Cerebellar cortex (tissue), 1 donor: ENCODE measurements around the gene PLIN1.
A peak's percentile ranks its signal among the peaks of the same experiment; 100 is the strongest.

Source experiments
- DNase-seq: peaks from one replicate; pipeline ENCODE4 v3.0.0-alpha.2; 2015; ENCODE audit warnings: low spot score

Gene PLIN1

DNA sequence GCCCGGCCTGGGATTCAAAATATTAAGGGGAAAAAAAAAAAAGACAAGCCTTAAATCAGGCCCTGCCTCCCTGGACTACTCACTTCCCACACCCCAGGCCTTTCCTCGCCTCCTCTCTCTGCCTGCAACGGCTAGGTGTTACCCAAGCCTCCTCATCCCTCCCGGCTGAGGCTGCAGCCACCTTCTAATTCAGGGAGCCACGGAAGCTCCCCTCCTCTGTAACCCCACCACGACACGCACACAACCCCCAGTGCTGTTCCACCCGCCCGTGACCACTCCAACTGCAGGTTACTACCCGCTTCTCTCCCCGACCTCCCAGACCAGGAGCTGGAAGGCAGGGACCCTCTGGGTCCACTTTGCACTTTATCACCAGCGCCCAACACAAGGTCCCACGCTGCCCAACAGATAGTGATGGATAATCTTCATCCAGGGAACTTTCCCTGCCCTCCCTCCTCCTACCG, 24.8 kb downstream of the PLIN1 start:
- DNase-seq: no peak

DNA sequence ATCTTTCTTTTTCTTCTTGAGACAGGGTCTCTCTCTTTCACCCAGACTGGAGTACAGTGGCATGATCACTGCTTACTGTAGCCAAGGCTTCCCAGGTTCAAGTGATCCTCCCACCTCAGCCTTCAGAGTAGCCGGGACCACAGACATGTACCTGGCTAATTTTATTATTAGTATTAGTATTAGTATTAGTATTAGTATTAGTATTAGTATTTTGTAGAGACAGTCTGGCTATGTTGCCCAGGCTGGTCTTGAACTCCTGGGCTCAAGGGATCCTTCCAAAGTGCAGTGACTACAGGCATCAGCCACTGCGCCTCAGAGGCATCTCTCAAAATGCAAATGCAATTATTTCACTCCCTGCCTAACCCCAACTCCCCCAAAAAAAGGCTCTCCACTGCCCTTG, 25.6 kb downstream of the PLIN1 start:
- no peak for DNase-seq

GRCh38 chr15:89652666-89653065, 26.5 kb downstream of the PLIN1 start:
- DNase-seq: no peak

- DNase-seq: no peak
Measured at GRCh38 chr15:89652131-89652530, 27.0 kb downstream of the PLIN1 start.

GRCh38 chr15:89649716-89650115, 29.5 kb downstream of the PLIN1 start:
- no peak for DNase-seq

GRCh38 chr15:89649013-89649625, 30.0 kb downstream of the PLIN1 start:
- no peak for DNase-seq

DNA sequence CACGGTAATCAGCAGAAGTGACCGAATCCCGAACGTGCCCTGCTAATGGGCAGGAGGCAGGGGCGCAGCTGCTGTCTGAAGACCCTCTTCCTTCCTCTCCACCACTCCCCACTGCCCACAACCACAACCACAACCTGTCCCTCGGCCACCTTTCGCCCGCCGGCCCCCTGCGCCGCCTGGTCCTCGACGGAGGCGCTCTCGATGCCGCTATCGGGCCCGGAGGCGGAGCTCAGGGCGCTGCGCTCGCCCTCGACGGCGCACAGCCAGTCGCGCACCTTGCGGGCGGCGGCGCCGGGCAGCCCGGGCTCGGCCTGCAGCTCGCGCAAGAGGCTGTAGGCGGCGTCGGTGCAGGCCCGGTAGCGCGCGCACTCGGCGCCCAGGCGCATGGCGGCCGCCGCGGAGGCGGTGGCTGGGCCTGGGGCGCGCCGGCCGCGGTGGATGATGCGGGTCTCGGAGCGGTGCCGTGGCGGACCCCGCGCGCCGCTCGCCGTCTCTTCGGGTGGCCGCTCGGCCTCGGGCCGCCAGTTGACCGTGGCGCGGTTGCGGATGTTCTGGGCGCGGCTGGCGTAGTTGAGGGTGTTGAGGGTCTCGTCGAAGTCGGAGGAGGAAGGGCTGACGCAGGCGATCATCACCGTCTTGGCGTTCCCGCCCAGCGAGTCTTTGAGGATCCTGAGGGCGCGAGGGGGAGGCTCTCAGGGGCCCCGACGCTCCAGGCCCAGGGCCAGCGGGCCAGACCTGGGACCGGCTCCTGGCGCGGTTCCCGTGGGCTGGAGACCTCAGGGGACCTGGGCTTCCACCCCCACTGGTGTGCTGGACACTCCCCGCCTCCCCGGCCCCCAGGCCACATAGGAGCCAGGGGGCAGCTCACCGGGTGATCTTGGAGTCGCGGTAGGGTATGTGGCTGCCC, 30.8 kb downstream of the PLIN1 start:
- DNase-seq: no peak

- peak; percentile 54 for DNase-seq
Measured at GRCh38 chr15:89647191-89647851, 31.8 kb downstream of the PLIN1 start.

GRCh38 chr15:89646416-89647141, 32.6 kb downstream of the PLIN1 start:
- DNase-seq: no peak

DNA sequence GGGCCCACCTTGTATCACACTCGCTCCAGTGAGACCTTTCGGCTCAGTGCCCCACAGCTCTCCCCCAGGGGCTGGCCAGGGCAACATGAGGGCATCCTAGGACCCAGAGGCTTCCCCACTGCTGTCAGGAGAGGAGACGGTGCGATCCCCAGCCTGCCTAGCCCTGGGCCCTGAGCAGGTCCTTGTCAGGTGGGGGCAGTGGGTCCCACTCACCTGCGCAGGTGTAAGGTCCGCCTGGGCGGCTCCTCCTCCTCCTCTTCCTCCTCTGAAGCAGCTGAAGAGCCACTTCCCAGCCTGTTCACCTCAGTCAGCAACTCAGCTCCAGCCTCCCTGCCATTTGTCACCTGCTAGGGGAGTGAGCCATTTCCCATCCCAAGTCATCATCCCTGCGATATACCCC, 33.5 kb downstream of the PLIN1 start:
- DNase-seq: no peak

DNA sequence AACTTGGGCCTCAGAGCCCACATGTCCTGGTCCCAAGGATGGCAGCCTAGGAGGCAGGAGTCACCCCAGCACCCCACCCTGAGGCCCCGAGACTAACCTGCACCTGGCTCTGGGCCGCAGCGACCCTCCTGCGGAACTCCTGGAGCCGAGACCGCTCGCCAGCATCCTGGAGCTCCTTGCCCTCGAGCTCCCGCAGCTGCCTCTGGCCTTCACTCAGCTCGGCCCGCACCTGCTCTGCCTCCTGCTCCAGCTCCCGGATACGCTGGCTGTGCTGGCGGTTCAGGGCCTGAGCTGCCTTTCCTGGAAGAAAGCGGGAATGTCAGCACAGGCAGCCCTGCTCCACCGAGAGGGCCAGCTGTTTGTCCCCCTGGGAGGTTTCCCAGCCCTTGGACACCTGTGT, 37.1 kb downstream of the PLIN1 start:
- no peak for DNase-seq

DNA sequence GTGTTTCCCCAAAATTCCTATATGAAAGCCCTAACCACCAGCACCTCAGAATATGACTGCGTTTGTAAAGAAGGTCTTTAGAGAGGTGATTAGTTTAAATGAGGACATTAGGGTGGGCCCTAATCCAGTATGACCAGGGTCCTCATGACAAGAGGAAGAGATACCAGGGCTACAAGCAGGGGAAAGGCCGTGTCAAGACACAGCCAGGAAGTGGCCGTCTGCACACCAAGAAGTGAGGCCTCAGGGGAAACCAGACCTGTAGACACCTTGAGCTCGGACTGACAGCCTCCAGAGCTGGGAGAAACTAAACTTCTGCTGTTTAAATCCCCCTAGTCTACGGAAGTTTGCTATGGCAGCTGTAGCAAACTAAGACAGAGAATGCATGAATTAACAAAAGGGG, 38.1 kb downstream of the PLIN1 start:
- DNase-seq: no peak

- no peak for DNase-seq
Measured at GRCh38 chr15:89640245-89640644, 38.9 kb downstream of the PLIN1 start.

GRCh38 chr15:89633585-89633984, 45.6 kb downstream of the PLIN1 start:
- no peak for DNase-seq

DNA sequence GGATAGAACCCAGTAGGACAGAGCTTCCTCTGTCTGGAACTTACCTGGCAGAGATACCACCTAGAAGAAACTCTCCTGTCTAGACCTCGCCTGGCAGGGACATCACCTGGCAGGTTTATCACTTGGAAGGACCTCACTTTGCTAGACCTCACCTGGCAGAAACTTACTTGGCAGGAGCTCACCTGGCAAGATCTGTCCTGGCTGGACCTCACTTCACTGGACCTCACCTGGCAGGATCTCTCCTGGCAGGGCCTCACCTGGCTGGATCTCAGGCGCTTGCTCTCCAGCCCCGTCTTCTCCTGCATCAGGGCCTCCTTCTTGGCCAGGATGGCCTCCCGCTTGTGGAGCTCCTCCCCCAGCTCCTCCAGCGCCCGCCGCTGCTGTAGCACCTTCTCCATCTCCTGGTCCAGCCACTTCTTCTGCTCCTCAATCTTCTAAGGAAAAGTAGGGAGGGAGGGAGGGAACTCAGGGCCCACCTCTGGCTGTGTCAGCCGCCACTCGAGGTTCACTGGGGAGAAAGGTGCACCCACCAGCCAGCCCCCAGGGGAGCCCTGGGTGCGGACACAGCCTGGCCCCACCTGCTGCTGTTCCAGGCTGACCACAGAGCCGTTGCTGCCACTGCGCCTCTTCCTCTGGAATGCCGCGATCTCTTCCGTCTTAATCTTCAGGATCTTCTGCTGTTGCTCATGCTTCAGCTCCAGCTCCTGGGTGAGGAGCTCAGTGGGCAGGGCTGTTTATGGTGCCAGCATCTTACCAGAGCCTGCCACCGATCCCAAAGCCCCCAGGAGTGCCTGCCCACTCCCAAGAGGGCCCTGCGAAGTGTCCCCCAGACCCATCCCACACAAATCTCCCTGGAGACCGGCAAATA, 46.4 kb downstream of the PLIN1 start:
- no peak for DNase-seq

- DNase-seq: no peak
Measured at GRCh38 chr15:89631902-89632264, 47.3 kb downstream of the PLIN1 start.

DNA sequence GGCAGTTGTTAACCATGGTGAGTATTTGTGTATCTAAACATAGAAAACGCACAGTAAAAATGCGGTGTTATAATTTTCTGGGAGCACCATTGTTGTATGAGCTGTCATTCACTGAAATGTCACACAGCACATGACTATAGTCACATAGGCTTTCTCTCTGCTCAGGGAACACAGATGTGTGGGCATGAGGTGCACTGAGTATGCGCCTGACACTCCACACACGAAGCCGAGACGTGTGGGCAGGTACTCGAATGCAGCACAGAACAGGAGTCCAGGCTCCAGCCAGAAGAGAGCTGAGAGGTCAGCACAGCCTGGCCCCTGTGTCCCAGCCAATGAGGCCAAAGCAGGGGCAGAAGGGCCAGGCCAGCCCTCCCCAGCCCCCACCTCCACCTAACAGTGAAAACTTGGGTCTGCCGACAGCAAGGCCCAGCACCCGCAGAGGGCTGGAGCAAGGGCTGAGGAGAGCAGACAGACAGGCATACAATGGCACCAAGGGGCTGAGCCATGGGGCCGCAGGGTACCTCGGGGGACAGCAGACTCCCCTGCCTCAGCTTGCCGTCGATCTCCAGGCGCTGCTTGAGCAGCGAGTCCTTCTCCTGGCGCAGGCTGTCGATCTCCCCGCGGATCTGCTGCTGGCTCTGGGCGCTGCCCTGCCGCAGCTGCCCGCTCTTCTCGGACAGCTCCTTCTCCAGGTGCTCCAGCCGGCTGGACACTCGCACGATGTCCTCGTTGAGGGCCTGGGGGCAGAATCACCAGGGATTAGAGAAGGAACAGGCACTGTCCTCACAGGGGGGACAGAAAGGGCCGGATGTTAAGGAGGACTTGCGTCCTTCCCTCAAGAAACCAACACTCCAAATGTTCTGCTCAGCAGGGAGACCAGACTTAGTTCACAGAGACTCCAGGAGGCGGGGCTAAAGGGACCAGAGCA, 47.9 kb downstream of the PLIN1 start:
- DNase-seq: no peak

GRCh38 chr15:89630260-89630659, 48.9 kb downstream of the PLIN1 start:
- no peak for DNase-seq

DNA sequence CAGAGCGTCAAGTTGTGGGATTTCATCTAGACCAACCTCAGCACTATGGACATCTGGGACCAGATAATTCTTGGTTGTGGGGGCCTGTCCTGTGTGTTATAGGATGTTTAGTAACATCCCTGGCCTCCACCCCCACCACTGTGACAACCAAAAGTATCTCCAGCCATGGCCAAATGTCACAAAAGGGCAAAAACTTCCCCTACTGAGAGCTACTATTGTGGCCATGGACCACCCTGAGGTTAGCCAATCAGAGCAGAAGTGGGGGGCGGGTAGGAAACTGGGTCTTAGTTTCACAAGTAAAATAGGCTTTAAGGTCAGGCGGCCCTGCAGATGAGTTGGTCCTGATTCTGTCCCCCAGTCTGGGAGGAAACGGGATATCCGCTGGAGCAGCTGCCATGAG, 49.3 kb downstream of the PLIN1 start:
- DNase-seq: no peak
